Right atrium auricular region (tissue), 2 donors: Measurements from ENCODE around the gene CYP2E1. TPM values are rescaled to one million over a fixed set of nuclear protein-coding genes. Genes with fewer than 3 reads are reported as not detected.

Experiments used
- DNase-seq: peaks from one replicate; pipeline ENCODE4 v3.0.0-alpha.2; 2019; ENCODE audit warnings: low spot score
- H3K27ac ChIP-seq, 2 donors: fragments of 200-600 bp; sonication (generic); 1 replicate in 1 of 2; 2 replicates in 1 of 2; pipeline ENCODE4 v1.5.1; 2016 to 2019
- H3K27me3 ChIP-seq, 2 donors: fragments of 200-600 bp; sonication (generic); one replicate each; pipeline versions ENCODE4 v1.5.1 to v1.6.0; 2017 to 2019
- H3K36me3 ChIP-seq: fragments of 200-600 bp; sonication (generic); one replicate; pipeline ENCODE4 v1.5.1; 2016
- H3K4me1 ChIP-seq, 2 donors: fragments of 200-600 bp; sonication (generic); one replicate each; pipeline versions ENCODE4 v1.5.1 to v1.6.0; 2017 to 2019
- H3K4me3 ChIP-seq, 2 donors: fragments of 200-600 bp; sonication (generic); 1 replicate in 1 of 2; 2 replicates in 1 of 2; pipeline ENCODE4 v1.5.1; 2017 to 2019; ENCODE audit warnings: mild to moderate bottlenecking in 1 of 2, moderate library complexity in 1 of 2
- H3K9me3 ChIP-seq, 2 donors: fragments of 200-600 bp; sonication (generic); one replicate each; pipeline ENCODE4 v1.5.1; 2019
- CTCF ChIP-seq, 2 donors: fragments of 200-600 bp; sonication (generic); IDR thresholded peaks; one replicate each; pipeline ENCODE4 v1.5.1; 2019; ENCODE audit warnings: antibody characterized with exemption in 2 of 2
- total RNA-seq, 2 donors: library from RNA; depleted of rRNA; stranded (reverse); fragments of >200 nt; gene quantifications; one replicate each; pipeline ENCODE4 v1.1.0, GENCODE V29; 2016

CYP2E1 gene
- 1 to 10 TPM in 1 of 2 donors, under 1 TPM in 1; 0.79 to 2.9 TPM for total RNA-seq

- DNase-seq: no peak
- Histone ChIP-seq H3K27ac (no peak within 1 kb of the TSS), H3K27me3 (peaks cover 6 to 24% of the 10 kb centered on the region in 2 donors), H3K36me3 (no peaks in the 10 kb centered on the region), H3K4me1 (peaks cover 0 to 24% of the 10 kb centered on the region in 2 donors), H3K4me3 (peak within 1 kb of the TSS in 1 of 2 donors; percentile 41), H3K9me3 (peaks cover 0 to 19% of the 10 kb centered on the region in 2 donors)
- no peak for TF ChIP-seq CTCF (IDR thresholded peaks at IDR 0.05)
Observed at GRCh38 chr10:133526957-133527588, at the start of gene CYP2E1. CYP2E1 (plus strand) TSS chr10:133527363; CDS start chr10:133527396, 33 bp downstream.

DNA sequence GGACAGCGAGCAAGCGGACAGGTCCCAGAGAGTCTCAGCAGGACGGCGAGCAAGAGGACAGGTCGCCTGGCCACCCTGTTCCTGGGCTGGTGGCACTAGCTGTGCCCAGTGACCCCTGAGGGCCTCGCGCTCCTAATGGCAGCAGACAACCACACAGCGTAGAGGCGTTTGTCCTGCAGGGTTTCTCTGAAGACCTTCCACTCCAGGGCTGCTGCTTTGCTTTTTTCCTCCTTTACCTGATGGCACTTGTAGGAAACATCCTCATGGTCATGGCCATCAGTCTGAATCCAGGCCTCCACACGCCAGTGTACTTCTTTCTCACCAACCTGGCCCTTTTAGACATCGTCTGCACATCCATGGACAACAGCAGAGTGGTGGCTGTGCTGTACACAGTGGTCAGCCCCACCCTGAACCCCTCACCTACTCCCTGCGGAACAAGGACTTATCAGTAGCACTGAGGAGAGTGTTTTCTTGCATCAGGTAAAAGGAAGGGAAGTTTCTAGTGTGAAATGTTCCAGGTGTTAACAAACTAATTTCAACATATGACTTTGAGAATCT is 46.0 kb upstream of the CYP2E1 start:
- Histone ChIP-seq H3K27me3 (no peaks in the 10 kb centered on the region), H3K36me3 (no peaks in the 10 kb centered on the region), H3K4me1 (no peaks in the 10 kb centered on the region), H3K4me3 (no peak overlapping the region), H3K9me3 (peaks cover 0 to 33% of the 10 kb centered on the region in 2 donors), H3K27ac (no peak overlapping the region)
- no peak for DNase-seq
- no peak for TF ChIP-seq CTCF (IDR thresholded peaks at IDR 0.05)

- no peaks in the 10 kb centered on the region for H3K4me1 ChIP-seq
- no peak overlapping the region for H3K4me3 ChIP-seq
- no peaks in the 10 kb centered on the region for H3K36me3 ChIP-seq
- no peak overlapping the region for H3K27ac ChIP-seq
- H3K27me3 ChIP-seq: no peaks in the 10 kb centered on the region
- no peak for TF ChIP-seq CTCF (IDR thresholded peaks at IDR 0.05)
- peaks cover 0 to 38% of the 10 kb centered on the region in 2 donors for H3K9me3 ChIP-seq
- DNase-seq: no peak
Observed at GRCh38 chr10:133481657-133482056, 45.5 kb upstream of the CYP2E1 start.

- H3K27ac ChIP-seq: no peak overlapping the region
- no peak for TF ChIP-seq CTCF (IDR thresholded peaks at IDR 0.05)
- H3K36me3 ChIP-seq: no peaks in the 10 kb centered on the region
- peaks cover 0 to 51% of the 10 kb centered on the region in 2 donors for H3K9me3 ChIP-seq
- DNase-seq: no peak
- H3K4me1 ChIP-seq: no peaks in the 10 kb centered on the region
- no peak overlapping the region for H3K4me3 ChIP-seq
- no peaks in the 10 kb centered on the region for H3K27me3 ChIP-seq
Observed at GRCh38 chr10:133484818-133485217, 42.3 kb upstream of the CYP2E1 start.

DNA sequence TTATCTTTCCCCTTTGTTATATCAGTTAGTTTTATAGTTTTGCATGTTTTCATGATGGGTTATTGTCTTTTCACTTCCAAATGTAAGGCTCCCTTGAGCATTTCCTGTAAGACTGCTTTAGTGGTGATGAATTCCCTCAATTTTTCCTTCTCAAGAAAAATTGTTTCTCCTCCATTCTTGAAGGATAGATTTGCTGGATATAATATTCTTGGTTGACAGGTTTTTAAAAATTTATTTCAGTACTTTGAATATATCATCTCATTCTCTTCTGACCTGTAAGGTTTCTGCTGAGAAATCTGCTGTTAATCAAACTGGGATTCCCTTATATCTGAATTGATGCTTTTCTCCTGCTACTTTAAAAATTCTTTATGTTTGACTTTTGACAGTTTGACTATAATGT is 40.1 kb upstream of the CYP2E1 start:
- H3K4me3 ChIP-seq: no peak overlapping the region
- no peak for DNase-seq
- H3K4me1 ChIP-seq: no peaks in the 10 kb centered on the region
- TF ChIP-seq CTCF (IDR thresholded peaks at IDR 0.05): no peak
- peaks cover 0 to 59% of the 10 kb centered on the region in 2 donors for H3K9me3 ChIP-seq
- no peaks in the 10 kb centered on the region for H3K36me3 ChIP-seq
- no peaks in the 10 kb centered on the region for H3K27me3 ChIP-seq
- no peak overlapping the region for H3K27ac ChIP-seq
